CD4-positive, alpha-beta memory T cell (primary cell): ENCODE measurements around the gene SPPL3. TPM values are rescaled to one million over a fixed set of nuclear protein-coding genes. Genes with fewer than 3 reads are reported as not detected.

ENCODE experiments used
- CTCF ChIA-PET: fragments of 350-600 bp; sonication (Branson Sonifier 250); formaldehyde crosslinking; loops from one replicate; lab custom pipeline; 2021; ENCODE audit warnings: inconsistent platforms; ENCODE audit not compliant: partially characterized antibody; lab: Charles Lee
- POLR2A ChIA-PET: fragments of 350-600 bp; sonication (Branson Sonifier 250); formaldehyde crosslinking; loops from one replicate; lab custom pipeline; 2021; ENCODE audit not compliant: partially characterized antibody; lab: Charles Lee
- DNase-seq, 5 donors: peaks; one replicate each; pipeline versions ENCODE4 v3.0.0 to v3.0.0-alpha.2; 2020 to 2022; ENCODE audit warnings: mixed read lengths in 1 of 5
- H3K27ac ChIP-seq: one replicate; pipeline ENCODE4 v1.7.0; 2013; ENCODE audit warnings: low read depth, low read length
- H3K27me3 ChIP-seq: 2 replicates; pipeline ENCODE4 v1.7.0; 2013; ENCODE audit warnings: mild to moderate bottlenecking, low read length, moderate library complexity; ENCODE audit not compliant: insufficient read depth
- H3K36me3 ChIP-seq: 2 replicates; pipeline ENCODE4 v1.7.0; 2013; ENCODE audit warnings: mild to moderate bottlenecking, low read length, moderate library complexity; ENCODE audit not compliant: insufficient read depth
- H3K4me1 ChIP-seq: 2 replicates; pipeline ENCODE4 v1.7.0; 2013; ENCODE audit warnings: mild to moderate bottlenecking, low read length, moderate library complexity; ENCODE audit not compliant: insufficient read depth
- H3K4me3 ChIP-seq, 2 donors: one replicate each; pipeline ENCODE4 v1.7.0; 2013; ENCODE audit warnings: low read length in 2 of 2, mild to moderate bottlenecking in 1 of 2
- H3K9me3 ChIP-seq, 2 donors: one replicate each; pipeline ENCODE4 v1.7.0; 2013; ENCODE audit warnings: low read length in 2 of 2, control low read depth in 1 of 2; ENCODE audit not compliant: control insufficient read depth in 1 of 2
- H3K27ac Mint-ChIP-seq, 7 donors: one replicate each; pipeline ENCODE4 v1.8.0; 2020 to 2021; ENCODE audit warnings: mixed read lengths in 7 of 7, mild to moderate bottlenecking in 6 of 7, inconsistent platforms in 3 of 7, moderate library complexity in 3 of 7
- H3K27me3 Mint-ChIP-seq, 2 donors: one replicate each; pipeline ENCODE4 v1.8.0; 2020 to 2021; ENCODE audit warnings: mixed read lengths in 2 of 2
- H3K36me3 Mint-ChIP-seq, 2 donors: one replicate each; pipeline ENCODE4 v1.8.0; 2020 to 2021; ENCODE audit warnings: mixed read lengths in 2 of 2, inconsistent platforms in 1 of 2, mild to moderate bottlenecking in 1 of 2
- H3K4me1 Mint-ChIP-seq, 4 donors: one replicate each; pipeline ENCODE4 v1.8.0; 2020 to 2021; ENCODE audit warnings: mixed read lengths in 4 of 4, mild to moderate bottlenecking in 1 of 4
- H3K4me3 Mint-ChIP-seq, 8 donors: one replicate each; pipeline ENCODE4 v1.8.0; 2020 to 2021; ENCODE audit warnings: mixed read lengths in 8 of 8, mild to moderate bottlenecking in 7 of 8, moderate library complexity in 6 of 8, inconsistent platforms in 3 of 8
- H3K9me3 Mint-ChIP-seq, 8 donors: one replicate each; pipeline ENCODE4 v1.8.0; 2020 to 2021; ENCODE audit warnings: mixed read lengths in 8 of 8, mild to moderate bottlenecking in 5 of 8, inconsistent platforms in 3 of 8, moderate library complexity in 1 of 8
- intact Hi-C: fragments of 100-400 bp; cut with micrococcal nuclease; formaldehyde crosslinking; loops from one replicate; pipeline ENCODE4 v1.15.1; 2023
- polyA plus RNA-seq, 2 donors: library from polyadenylated mRNA; unstranded; fragments of 300-500 nt; fragmentation: Illumina TruSeq; gene quantifications; one replicate each; pipeline ENCODE4 v1.2.3, GENCODE V29; 2021
- total RNA-seq, 2 experiments: library from RNA; stranded (reverse); gene quantifications; one replicate each; pipeline ENCODE4 v1.2.3, GENCODE V29; 2021

SPPL3 gene
- total and polyA plus RNA-seq, 4 experiments from 2014 or later, result 7.4 to 49.4 (median 44.8) TPM

DNA sequence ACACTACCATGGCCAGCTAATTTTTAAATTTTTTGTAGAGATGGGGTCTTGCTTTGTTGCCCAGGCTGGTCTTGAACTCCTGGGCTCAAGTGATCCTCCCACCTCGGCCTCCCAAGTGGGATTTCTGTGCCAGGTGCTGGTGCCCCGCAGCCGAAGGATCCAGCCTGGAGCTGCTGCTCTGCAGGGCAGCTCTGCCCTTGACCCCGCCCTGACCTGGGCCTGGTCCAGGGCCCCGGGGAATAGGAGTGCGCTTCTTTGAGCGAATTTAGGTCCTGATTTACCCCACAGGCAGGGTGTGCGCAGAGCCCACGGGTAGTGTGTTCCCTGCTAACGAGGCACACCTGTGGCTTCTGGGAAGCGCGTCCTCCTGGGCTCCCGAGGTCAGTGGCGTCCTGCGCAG is 163.3 kb downstream of the SPPL3 start:
- H3K27me3 Mint-ChIP-seq, result no peaks in the 10 kb centered on the region
- no peak for DNase-seq
- intact Hi-C loops, result no loop called here
- Histone ChIP-seq H3K4me3 (no peak overlapping the region), H3K27ac (no peak overlapping the region), H3K36me3 (no peaks in the 10 kb centered on the region), H3K27me3 (no peaks in the 10 kb centered on the region), H3K4me1 (no peaks in the 10 kb centered on the region), H3K9me3 (no peaks in the 10 kb centered on the region)
- CTCF ChIA-PET, result no interaction called here
- no peak overlapping the region for H3K27ac Mint-ChIP-seq
- POLR2A ChIA-PET, result no interaction called here
- no peak overlapping the region for H3K4me3 Mint-ChIP-seq
- H3K4me1 Mint-ChIP-seq, result peaks cover 0 to 4% (median 1%) of the 10 kb centered on the region in 4 donors
- peaks cover 0 to 4% of the 10 kb centered on the region in 2 donors for H3K36me3 Mint-ChIP-seq
- no peaks in the 10 kb centered on the region for H3K9me3 Mint-ChIP-seq

GRCh38 chr12:120739821-120740613 is 164.1 kb downstream of the SPPL3 start:
- intact Hi-C loops, result no loop called here
- H3K4me1 ChIP-seq, result no peaks in the 10 kb centered on the region
- Mint-ChIP-seq H3K36me3 (peaks cover 0 to 4% of the 10 kb centered on the region in 2 donors), H3K4me3 (no peak overlapping the region), H3K27ac (no peak overlapping the region), H3K4me1 (peaks cover 0 to 4% (median 1%) of the 10 kb centered on the region in 4 donors), H3K9me3 (no peaks in the 10 kb centered on the region), H3K27me3 (no peaks in the 10 kb centered on the region)
- H3K36me3 ChIP-seq, result no peaks in the 10 kb centered on the region
- no peak overlapping the region for H3K4me3 ChIP-seq
- ChIA-PET POLR2A (no interaction called here), CTCF (no interaction called here)
- no peaks in the 10 kb centered on the region for H3K9me3 ChIP-seq
- H3K27ac ChIP-seq, result no peak overlapping the region
- DNase-seq, result no peak
- H3K27me3 ChIP-seq, result no peaks in the 10 kb centered on the region

DNA sequence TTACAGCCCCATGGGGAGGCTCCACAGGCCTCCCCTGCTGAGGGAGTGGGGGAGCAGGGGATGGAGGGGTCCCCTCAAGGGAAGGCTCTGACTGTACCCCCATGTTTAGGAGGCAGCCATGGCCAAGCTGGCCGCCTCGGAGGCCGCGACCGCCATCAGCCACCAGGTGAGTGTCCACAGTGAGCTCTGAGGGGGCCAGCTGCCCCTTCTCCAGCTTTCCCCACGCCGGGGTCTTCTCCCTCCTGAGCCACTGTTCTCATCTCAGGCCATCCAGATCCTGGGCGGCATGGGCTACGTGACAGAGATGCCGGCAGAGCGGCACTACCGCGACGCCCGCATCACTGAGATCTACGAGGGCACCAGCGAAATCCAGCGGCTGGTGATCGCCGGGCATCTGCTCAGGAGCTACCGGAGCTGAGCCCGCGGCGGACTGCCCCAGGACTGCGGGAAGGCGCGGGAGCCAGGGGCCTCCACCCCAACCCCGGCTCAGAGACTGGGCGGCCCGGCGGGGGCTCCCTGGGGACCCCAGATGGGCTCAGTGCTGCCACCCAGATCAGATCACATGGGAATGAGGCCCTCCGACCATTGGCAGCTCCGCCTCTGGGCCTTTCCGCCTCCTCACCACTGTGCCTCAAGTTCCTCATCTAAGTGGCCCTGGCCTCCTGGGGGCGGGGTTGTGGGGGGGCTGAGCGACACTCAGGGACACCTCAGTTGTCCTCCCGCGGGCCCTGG is 165.0 kb downstream of the SPPL3 start:
- DNase-seq, result no peak
- Histone ChIP-seq H3K4me1 (no peaks in the 10 kb centered on the region), H3K36me3 (no peaks in the 10 kb centered on the region), H3K27me3 (no peaks in the 10 kb centered on the region), H3K27ac (no peak overlapping the region), H3K4me3 (no peak overlapping the region), H3K9me3 (no peaks in the 10 kb centered on the region)
- Mint-ChIP-seq H3K9me3 (no peaks in the 10 kb centered on the region), H3K27me3 (no peaks in the 10 kb centered on the region), H3K27ac (no peak overlapping the region), H3K4me1 (peaks cover 0 to 4% (median 1%) of the 10 kb centered on the region in 4 donors), H3K36me3 (peaks cover 0 to 7% of the 10 kb centered on the region in 2 donors), H3K4me3 (no peak overlapping the region)
- ChIA-PET POLR2A (no interaction called here), CTCF (no interaction called here)
- intact Hi-C loops, result no loop called here

DNA sequence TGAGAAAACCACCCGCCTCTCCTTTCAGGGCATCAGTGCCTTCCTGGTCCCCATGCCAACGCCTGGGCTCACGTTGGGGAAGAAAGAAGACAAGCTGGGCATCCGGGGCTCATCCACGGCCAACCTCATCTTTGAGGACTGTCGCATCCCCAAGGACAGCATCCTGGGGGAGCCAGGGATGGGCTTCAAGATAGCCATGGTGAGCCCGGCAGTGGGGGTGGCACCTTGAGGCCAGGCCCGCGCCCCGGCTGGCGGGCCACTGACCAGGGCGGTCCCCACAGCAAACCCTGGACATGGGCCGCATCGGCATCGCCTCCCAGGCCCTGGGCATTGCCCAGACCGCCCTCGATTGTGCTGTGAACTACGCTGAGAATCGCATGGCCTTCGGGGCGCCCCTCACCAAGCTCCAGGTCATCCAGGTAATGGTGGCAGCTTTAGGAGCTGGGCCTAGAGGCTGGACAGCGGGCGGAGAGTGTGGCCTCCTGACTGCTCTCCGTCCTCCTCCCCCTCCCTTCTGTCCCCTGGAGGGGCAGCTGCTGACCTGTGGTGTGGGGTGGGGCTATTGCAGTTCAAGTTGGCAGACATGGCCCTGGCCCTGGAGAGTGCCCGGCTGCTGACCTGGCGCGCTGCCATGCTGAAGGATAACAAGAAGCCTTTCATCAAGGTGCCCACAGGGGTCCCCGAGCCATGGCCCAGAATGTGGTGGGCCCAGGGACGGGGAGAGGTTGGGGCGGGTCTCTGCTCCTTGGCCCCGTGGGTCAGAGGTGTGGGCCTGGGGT is 165.7 kb downstream of the SPPL3 start:
- ChIA-PET CTCF (interaction anchor here (1.0 kb wide), 1 partner anchor 21 kb away, joined by 3 read pairs; no protein-coding TSS in a partner anchor), POLR2A (no interaction called here)
- Mint-ChIP-seq H3K4me1 (peaks cover 0 to 4% (median 1%) of the 10 kb centered on the region in 4 donors), H3K27me3 (no peaks in the 10 kb centered on the region), H3K9me3 (no peaks in the 10 kb centered on the region), H3K36me3 (peaks cover 2 to 11% of the 10 kb centered on the region in 2 donors), H3K27ac (no peak overlapping the region), H3K4me3 (no peak overlapping the region)
- Histone ChIP-seq H3K9me3 (no peaks in the 10 kb centered on the region), H3K27ac (no peak overlapping the region), H3K4me3 (no peak overlapping the region), H3K36me3 (no peaks in the 10 kb centered on the region), H3K27me3 (no peaks in the 10 kb centered on the region), H3K4me1 (no peaks in the 10 kb centered on the region)
- no peak for DNase-seq
- intact Hi-C loops, result no loop called here

DNA sequence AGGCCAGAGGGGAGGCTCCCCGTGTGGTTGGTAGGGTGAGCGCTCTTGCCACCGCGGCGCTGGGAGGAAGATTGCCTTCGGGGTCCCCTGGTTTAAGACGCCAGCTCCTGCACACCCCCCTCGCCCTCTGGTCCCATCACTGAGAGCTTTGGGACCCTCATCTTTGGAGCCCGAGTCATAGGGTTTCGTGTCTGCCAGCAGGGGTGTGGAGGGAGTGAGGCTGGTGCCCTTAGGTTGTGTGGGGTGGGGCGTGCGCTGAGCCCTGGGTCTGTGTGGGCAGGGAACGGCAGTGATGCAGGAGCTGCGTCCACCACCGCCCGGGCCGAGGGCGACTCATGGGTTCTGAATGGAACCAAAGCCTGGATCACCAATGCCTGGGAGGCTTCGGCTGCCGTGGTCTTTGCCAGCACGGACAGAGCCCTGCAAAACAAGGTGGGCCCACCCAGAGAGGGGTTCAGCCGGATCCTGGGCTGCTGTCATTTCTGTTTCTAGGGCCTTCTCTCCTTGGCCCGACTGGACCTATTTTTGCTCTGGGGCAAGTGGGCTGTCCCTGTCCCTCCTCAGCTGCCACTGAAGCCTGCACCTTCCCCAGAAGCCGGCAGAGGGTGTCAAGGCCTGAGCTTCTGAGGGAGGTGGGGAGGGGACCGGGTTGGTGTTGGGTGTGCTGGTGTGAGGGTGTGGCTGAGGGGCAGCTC is 166.5 kb downstream of the SPPL3 start:
- Histone ChIP-seq H3K4me3 (no peak overlapping the region), H3K4me1 (no peaks in the 10 kb centered on the region), H3K36me3 (no peaks in the 10 kb centered on the region), H3K27ac (no peak overlapping the region), H3K27me3 (no peaks in the 10 kb centered on the region), H3K9me3 (no peaks in the 10 kb centered on the region)
- ChIA-PET POLR2A (no interaction called here), CTCF (interaction anchor here (1.0 kb wide), 1 partner anchor 22 kb away, joined by 3 read pairs; no protein-coding TSS in a partner anchor)
- Mint-ChIP-seq H3K4me1 (peaks cover 0 to 4% (median 1%) of the 10 kb centered on the region in 4 donors), H3K36me3 (peaks cover 5 to 13% of the 10 kb centered on the region in 2 donors), H3K9me3 (no peaks in the 10 kb centered on the region), H3K27me3 (no peaks in the 10 kb centered on the region), H3K27ac (no peak overlapping the region), H3K4me3 (no peak overlapping the region)
- intact Hi-C loops, result no loop called here
- no peak for DNase-seq

- H3K27me3 ChIP-seq, result no peaks in the 10 kb centered on the region
- ChIA-PET POLR2A (no interaction called here), CTCF (no interaction called here)
- Mint-ChIP-seq H3K27me3 (no peaks in the 10 kb centered on the region), H3K4me3 (no peak overlapping the region), H3K4me1 (peaks cover 0 to 4% (median 1%) of the 10 kb centered on the region in 4 donors), H3K9me3 (no peaks in the 10 kb centered on the region), H3K36me3 (peaks cover 5 to 13% of the 10 kb centered on the region in 2 donors), H3K27ac (no peak overlapping the region)
- no peaks in the 10 kb centered on the region for H3K36me3 ChIP-seq
- H3K4me1 ChIP-seq, result no peaks in the 10 kb centered on the region
- no peak overlapping the region for H3K4me3 ChIP-seq
- intact Hi-C loops, result no loop called here
- H3K9me3 ChIP-seq, result no peaks in the 10 kb centered on the region
- no peak overlapping the region for H3K27ac ChIP-seq
- DNase-seq, result no peak
Measured at GRCh38 chr12:120736404-120737331, 167.5 kb downstream of the SPPL3 start.
